Epidermal melanocyte (primary cell): Measurements from ENCODE around the gene DMBT1.

ENCODE experiments used
- DNase-seq: peaks from one replicate; pipeline ENCODE4 v3.0.0; 2011; ENCODE audit warnings: low spot score; ENCODE audit not compliant: insufficient read length

Gene DMBT1

DNA sequence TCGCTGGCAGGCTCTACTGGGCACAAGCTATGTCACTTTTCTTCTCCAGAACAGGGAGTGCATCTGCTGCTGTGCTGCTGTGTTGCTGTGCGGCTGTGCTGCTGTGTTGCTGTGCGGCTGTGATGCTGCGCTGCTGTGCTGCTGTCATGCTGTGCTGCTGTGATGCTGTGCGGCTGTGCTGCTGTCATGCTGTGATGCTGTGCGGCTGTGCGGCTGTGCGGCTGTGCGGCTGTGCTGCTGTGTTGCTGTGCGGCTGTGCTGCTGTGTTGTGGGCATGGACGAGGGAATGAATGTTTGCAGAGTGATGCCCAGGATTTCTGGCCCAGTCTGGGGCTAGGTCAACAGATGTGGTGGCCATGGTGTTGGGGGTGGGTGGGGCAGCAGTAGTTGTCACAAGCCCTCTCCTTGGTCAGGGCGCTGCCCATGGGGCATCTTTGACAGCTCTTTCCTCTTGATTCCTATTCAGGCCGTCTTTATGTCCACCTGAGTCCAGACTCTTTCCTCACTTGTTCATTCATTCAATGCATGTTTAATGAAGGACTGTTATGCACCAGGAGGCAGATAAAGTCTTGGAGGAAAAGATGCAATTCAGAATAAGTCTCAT is 83.5 kb downstream of the DMBT1 start:
- no peak for DNase-seq

DNA sequence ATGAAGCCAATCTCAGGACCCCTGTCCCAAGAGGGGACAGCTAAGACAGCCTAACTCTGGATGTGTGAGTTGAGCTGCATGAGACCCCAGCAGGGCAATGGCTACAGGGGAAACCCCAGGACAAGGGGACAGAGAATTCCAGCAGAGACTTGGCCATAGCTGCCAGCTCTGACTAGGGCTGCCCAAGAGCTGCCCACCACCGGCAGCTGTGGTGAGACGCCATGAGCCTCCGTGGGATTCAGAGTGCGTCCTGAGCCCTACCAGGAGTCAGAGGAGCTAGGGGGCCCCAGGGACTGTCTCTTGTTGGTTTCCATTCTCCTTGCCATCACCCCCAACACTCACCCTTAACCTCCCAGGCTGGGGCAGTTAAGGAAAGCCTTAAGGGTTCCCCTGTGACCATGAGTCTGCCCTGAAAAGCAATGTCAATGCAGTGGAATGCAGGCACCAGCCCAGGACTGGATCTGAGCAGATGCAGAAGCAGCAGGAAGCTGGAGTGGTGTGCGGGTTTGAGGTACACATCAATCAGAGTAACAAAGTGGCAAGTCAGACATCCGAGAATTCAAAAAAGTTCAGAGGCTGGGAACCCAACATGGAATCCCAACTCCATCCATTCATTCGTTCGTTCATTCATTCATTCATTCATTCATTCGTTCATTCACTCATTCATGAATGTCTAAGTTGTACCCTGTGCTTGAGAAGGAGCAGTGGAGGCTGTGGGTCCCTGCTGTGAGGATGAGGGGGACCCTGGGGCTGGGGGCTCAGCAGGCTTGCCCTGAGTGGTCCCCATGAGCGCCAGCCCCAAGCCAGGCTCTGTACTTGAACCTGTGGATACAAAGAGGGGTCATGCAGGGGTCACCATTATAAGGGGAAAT is 86.2 kb downstream of the DMBT1 start:
- no peak for DNase-seq

DNA sequence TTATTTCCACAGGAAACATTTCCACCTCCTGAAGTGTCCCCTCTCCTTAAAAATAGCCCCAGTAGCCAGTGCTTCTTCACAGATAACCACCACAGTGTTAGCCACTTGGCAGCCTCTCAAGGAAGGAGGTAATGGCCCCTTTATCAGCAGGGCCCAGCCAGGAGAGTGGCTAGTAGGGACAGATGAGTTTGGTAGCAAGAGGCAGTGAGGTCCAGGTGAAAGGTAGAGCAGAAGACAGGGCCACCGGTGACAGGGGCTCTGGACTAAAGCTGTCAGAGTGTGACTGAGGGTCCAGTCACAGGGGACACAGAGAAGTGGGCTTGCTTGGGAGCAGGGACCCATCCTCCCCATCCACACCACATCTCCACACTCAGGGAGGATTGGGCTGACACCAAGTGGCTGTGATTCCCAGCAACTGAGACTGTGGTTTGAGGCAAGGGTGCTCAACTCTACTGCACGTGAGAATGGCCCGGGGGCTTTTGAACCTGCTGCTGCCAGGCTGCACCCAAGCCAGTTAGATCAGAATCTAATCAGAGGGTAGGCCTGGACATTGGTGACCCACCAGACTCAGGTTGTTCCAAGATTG is 86.9 kb downstream of the DMBT1 start:
- DNase-seq, result no peak

DNA sequence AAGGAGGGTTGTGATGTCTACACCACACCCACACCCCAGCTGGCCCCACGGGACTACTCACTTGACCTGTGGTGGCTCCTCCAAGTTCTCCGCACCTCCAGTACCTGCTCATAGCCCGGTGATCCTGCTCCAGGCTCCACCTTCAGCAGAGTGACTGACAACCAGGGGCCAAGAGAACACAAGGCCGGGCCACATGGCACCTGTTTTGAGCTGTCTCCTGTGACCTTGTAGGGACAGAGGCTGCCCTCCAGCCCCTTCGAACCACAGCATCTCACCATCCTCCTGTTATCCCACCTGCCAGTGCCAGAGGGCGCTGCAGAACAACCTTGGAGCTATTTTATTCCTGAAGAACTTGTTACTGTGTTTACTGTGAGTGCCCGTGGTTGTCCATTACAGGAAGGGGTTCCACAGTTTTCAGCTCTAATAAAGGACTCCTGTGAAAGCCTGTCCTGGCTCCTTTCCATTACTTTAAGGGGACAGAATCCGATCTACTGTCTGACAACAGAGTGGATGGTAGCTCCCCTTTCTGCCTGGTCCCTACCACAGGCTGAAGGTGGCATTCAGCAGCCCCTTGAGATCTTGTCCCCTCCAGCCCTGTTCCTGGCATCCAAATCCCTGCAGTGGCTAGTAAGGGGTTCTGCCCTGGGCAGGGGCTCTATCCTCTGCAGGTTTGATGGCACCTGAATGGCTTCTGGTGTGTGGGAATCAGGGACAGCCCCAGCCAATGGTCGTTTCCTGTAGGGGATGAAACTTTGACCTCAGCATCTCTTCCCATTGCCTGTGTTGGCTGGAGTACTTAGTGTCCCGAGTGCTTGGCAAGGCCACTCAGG is 88.3 kb downstream of the DMBT1 start:
- no peak for DNase-seq

DNA sequence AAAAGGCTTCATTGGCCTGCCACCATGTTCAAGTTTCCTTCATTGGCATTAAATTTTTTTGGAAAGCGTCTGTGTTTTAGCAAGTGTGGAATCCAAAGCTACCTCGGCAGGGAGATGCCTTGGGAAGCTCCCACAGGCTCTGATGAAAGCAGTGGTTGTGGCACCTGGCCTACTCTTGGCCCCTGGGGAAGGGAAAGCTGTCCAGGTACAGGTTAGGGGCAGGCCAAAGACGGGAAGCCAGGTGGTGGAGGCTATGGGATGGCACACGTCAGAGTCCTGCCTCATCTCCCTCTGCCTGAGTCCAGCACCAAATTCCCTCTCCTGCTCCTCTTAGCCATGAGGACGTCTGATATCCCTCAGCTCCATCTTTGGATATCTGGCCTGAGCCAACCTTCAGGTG is 89.3 kb downstream of the DMBT1 start:
- no peak for DNase-seq

- no peak for DNase-seq
Observed at GRCh38 chr10:122650331-122650730, 89.8 kb downstream of the DMBT1 start.

- no peak for DNase-seq
Observed at GRCh38 chr10:122655524-122656307, 95.2 kb downstream of the DMBT1 start.

- DNase-seq, result no peak
Observed at GRCh38 chr10:122656308-122656705, 95.8 kb downstream of the DMBT1 start.

DNA sequence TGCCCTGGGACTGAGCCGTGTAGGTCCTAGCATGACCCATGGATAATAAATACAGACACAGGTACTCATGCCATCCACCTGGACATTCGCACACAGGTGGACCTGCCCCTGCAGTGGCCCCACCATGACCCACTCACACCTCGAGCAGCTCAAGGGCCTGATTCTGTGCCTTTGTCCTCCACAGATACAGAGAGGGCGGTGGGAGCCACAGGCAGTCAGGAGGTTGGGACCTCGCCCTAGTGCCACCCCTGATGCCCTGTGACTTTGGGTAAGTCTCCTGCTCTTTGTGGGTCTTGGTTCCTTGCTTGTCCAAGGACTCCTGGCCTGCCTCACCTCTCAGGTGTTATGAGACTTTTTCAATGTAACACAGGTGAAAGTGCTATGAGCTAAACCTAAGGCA is 96.2 kb downstream of the DMBT1 start:
- no peak for DNase-seq

- DNase-seq, result no peak
Observed at GRCh38 chr10:122657255-122657654, 96.7 kb downstream of the DMBT1 start.

DNA sequence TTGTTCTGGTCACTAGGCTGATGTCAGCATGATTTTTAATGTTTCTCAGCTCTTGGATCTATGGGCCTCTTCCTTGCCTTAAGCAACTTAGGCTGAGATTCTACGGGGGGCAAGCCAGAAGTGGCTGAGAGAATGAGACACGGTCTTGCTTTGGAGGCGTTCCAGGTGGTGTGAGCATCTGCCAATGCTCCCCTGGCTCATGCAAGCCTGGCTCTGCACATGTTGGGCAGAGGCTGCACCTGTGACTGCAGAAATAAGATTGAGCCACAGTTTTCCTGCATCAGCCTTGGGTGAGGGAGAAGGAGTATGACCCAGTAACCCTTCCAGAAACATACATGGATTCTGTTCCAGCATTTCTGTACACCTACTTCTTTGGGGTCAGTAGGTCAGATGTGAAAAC is 97.2 kb downstream of the DMBT1 start:
- no peak for DNase-seq

DNA sequence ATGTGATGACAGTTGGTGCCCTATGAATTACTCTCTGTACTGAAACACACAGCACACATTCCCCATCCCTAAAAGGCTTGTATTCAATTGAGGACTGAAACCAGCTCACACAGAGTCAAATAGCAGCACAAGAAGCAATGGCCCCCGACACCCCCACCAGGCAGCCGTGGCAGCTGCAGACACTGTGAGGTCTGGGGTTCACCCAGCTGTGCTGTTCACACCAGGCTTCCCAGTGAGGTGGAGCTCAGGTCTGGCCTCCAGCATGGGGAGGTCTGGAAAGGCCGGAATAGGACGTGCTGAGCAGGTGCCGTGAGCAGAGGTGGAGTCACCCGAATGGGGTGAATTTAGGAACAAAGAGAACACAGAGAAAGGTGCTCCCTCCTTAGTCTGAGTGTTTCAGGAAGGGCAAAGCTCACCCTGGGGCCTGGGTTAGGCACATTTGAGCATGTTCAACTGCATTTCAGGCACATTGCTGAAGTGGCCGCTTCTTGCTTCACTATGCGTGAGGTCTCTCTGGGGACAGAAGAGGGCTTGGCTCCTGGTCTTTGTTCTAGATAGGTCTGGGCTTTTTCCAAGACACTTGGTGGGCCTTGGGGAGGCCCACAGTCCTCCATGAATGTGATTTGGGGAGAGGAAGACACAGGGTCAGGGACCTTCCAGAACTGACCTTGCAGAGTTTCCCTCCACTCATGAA is 97.9 kb downstream of the DMBT1 start:
- no peak for DNase-seq

DNA sequence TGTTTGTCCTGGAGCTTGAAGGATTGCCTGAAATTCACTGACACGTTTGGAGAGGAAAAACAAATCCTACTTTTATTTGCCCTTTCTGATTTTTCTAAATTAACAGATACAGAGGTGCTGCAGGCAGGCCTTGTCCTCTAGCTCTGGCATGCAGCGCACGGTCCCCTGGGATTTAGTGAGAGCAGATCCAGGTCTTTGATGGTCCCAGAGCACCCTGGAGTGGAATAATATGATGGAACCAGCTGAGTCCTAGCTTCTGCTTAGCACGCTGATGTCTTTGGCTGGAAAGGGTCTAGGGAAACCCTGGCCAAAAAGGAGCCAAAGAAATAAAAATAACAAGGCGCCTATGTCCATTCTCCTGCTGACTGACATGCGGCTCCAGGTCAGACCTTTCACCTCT is 98.6 kb downstream of the DMBT1 start:
- DNase-seq, result no peak

DNA sequence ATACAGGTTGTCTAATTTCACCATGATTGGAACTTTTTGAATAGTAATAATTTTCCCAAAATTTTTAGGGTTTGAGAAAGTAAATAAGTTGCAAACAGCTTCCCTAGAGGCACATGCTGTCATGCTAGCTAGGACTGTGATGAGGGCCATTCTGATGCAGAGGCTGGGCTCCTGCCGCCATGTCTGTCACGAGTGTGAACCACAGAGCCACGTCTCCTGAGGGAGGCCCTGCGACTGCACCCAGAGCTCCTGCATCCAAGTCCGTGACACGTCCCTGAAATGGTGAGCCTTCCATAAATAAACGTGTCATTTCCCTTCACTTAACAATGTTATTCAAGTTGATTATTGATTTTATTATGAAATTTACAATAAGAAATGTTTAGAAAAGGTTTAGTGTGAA is 99.1 kb downstream of the DMBT1 start:
- no peak for DNase-seq

DNA sequence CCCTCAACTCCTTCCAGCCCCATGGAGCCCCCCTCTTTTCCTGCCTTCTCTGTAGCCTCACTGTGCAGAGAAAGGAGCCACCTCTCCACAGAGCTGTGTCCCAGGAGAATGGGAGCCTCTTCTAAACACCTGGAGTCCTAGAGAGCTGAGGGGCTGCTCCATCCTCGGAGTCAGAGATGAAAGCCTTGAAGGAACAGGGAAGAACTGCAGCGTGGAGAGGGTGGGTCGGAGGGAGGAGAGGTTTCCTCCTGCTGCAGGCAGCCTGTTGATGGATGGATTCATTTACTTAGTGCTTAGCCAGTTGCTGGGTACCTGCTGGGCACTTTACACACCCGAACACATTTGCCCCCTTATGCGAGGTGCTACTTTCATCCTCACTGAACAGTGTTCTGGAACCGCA is 100.1 kb downstream of the DMBT1 start:
- no peak for DNase-seq

GRCh38 chr10:122662231-122662630 is 101.7 kb downstream of the DMBT1 start:
- DNase-seq, result no peak

DNA sequence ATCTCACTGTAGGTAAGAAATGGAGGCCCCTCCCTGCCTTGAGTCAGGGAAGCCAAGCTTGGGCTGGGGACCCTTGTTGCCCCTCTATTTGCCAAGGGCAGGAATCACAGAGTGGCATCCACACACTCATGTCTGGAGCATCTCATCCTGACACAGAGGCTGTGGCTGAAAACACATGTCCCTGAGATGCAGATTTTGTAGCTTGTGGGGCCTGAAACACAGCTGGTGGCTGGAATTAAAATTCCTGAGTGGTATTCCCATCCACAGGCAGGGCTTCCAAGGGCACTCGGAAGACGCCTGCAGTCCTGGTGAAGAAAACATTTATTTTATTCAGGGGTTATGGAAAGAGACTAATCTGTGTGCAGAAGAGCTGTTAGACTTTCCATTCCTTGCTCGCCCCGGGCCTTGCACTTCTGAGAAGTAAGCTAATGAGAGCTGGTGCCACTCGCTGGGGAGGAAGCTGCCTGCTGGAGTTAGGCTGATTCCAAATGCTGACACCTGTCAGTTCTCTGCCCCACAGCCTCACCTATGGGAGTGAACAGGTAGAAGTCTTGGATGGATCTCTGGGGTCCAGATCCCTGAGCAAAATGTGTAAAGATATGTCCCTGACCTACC is 103.1 kb downstream of the DMBT1 start:
- no peak for DNase-seq

- no peak for DNase-seq
Observed at GRCh38 chr10:122664501-122664900, 103.9 kb downstream of the DMBT1 start.

- no peak for DNase-seq
Observed at GRCh38 chr10:122665329-122665860, 104.8 kb downstream of the DMBT1 start.

GRCh38 chr10:122665946-122666345 is 105.4 kb downstream of the DMBT1 start:
- no peak for DNase-seq
